ENCODE measurements around the gene OR52E5.

The OR52E5 gene

DNA sequence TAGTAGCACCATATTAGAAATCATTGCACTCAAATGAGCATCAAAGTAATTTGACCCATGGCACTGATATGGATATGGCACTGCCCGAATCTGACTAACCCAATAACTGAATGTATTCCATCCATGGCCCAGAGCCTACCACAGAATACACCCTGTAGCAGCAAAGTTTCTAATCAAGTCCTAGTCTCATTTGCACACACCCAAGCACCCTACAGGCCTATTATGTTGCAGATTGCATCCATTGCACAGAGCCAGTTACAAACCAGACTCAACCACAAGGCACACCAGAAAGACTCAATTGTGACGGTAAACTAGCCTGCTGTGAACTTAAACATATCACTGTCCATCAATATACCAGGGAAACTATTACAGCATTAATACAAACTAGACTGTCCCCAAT is 6.5 kb downstream of the OR52E5 start:
- no peak overlapping the region for H3K4me3 Mint-ChIP-seq
- no peaks in the 10 kb centered on the region for H3K4me1 Mint-ChIP-seq
- H3K27me3 Mint-ChIP-seq (ENCODE audit: low read depth): peaks cover 7% of the 10 kb centered on the region
- no peaks in the 10 kb centered on the region for H3K9me3 Mint-ChIP-seq
- no peak overlapping the region for H3K27ac Mint-ChIP-seq
- no peaks in the 10 kb centered on the region for H3K36me3 Mint-ChIP-seq (ENCODE audit: low read depth)
- TF ChIP-seq, protein P1, sequence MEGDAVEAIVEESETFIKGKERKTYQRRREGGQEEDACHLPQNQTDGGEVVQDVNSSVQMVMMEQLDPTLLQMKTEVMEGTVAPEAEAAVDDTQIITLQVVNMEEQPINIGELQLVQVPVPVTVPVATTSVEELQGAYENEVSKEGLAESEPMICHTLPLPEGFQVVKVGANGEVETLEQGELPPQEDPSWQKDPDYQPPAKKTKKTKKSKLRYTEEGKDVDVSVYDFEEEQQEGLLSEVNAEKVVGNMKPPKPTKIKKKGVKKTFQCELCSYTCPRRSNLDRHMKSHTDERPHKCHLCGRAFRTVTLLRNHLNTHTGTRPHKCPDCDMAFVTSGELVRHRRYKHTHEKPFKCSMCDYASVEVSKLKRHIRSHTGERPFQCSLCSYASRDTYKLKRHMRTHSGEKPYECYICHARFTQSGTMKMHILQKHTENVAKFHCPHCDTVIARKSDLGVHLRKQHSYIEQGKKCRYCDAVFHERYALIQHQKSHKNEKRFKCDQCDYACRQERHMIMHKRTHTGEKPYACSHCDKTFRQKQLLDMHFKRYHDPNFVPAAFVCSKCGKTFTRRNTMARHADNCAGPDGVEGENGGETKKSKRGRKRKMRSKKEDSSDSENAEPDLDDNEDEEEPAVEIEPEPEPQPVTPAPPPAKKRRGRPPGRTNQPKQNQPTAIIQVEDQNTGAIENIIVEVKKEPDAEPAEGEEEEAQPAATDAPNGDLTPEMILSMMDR (IDR thresholded peaks at IDR 0.05; ENCODE audit: unreplicated experiment in 3 of 3): no peak

DNA sequence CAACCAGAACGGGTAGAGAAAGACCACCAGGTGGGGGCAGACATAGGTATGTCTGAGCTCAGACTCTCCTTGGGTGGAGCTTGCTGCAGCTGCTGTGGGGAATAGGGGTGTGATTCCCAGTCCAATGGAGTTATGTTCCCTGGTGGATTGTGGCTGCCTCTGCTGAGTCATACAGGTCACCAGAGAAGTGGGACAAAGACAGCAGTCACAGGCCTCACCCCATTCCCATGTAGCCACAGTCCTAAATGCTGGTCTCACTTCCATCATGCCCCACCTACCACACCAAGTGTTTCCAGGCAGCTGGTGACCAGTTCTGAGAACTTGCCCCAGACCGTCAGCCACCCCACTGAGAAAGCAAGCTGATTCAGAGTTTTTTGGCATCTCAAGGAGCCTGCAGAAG is 17.5 kb downstream of the OR52E5 start:
- H3K9me3 Mint-ChIP-seq: peaks cover 15% of the 10 kb centered on the region
- H3K4me1 Mint-ChIP-seq: no peaks in the 10 kb centered on the region
- no peaks in the 10 kb centered on the region for H3K36me3 Mint-ChIP-seq (ENCODE audit: low read depth)
- TF ChIP-seq, protein P1 (IDR thresholded peaks at IDR 0.05; ENCODE audit: unreplicated experiment in 3 of 3): no peak
- no peak overlapping the region for H3K27ac Mint-ChIP-seq
- peaks cover 3% of the 10 kb centered on the region for H3K27me3 Mint-ChIP-seq (ENCODE audit: low read depth)
- H3K4me3 Mint-ChIP-seq: no peak overlapping the region

DNA sequence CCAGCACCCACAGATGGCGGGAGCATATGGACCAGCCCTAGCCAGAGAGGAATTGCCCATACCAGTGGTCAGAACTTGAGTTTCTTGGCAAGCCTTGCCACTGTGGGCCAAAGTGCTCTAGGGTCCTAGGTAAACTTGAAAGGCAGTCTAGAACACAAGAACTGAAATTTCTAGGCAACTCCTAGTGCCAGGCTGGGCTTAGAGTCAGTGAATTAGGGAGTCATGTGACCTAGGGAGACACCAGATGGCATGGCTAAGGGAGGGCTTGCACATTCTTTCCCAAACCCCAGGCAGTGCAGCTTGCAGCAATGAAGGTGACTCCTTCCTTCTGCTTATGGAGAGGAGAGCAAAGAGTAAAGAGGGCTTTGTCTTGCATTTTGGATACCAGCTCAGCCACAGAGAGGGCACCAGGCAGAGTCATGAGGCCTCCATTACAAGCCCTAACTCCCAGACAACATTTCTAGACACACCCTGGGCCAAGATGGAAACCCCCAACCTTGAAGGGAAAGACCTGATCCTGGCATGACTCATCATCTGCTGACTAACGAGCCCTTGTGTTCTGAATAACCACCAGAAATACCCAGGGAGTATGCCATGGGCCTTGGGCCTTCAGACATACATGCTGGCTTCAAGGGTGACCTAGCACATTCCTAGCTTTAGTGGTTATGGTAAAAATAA is 29.9 kb downstream of the OR52E5 start:
- Mint-ChIP-seq H3K4me1 (no peaks in the 10 kb centered on the region), H3K27me3 (ENCODE audit: low read depth) (peaks cover 3% of the 10 kb centered on the region), H3K36me3 (ENCODE audit: low read depth) (no peaks in the 10 kb centered on the region), H3K9me3 (peaks cover 20% of the 10 kb centered on the region), H3K27ac (no peak overlapping the region), H3K4me3 (no peak overlapping the region)
- TF ChIP-seq, protein P1 (IDR thresholded peaks at IDR 0.05; ENCODE audit: unreplicated experiment in 3 of 3): no peak

DNA sequence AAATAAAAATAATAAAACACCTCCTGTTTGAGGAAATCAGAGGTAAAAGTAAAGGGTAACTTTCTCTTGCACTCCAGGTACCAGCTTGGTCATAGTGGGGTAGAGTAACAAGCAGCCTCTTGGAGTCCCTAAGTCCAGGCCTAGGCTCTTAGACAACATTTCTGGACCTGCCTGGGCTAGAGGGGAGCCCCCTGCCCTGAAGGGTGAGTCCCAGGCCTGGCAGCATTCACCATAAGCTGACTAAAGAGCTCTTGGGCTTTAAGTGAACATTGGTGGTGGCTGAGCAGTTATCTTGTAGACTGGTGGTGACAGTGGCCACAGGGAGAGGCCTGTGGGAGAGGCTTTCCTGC is 30.4 kb downstream of the OR52E5 start:
- Mint-ChIP-seq H3K4me1 (no peaks in the 10 kb centered on the region), H3K4me3 (no peak overlapping the region), H3K27me3 (ENCODE audit: low read depth) (peaks cover 3% of the 10 kb centered on the region), H3K27ac (no peak overlapping the region), H3K9me3 (peaks cover 22% of the 10 kb centered on the region), H3K36me3 (ENCODE audit: low read depth) (no peaks in the 10 kb centered on the region)
- TF ChIP-seq, protein P1 (IDR thresholded peaks at IDR 0.05; ENCODE audit: unreplicated experiment in 3 of 3): no peak

DNA sequence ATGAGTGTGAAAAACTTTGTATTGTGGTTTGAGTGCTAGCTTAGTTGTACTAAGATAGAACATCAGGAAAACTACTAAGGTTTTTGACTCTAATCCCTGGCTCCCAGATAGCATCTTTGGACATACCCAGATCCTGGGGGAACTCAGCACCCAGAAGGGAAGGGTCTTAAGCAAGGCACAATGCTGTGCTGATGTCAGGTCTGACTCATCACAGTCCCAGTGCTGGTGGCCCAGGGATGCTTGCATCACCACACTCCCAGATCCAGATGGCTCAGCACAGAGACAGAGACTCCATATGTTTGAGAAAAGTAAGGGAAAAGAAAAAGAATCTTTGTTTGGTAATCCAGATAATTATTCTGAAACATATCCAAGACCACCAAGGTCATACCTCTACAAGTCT is 30.8 kb downstream of the OR52E5 start:
- TF ChIP-seq, protein P1 (IDR thresholded peaks at IDR 0.05; ENCODE audit: unreplicated experiment in 3 of 3): no peak
- Mint-ChIP-seq H3K36me3 (ENCODE audit: low read depth) (no peaks in the 10 kb centered on the region), H3K9me3 (peaks cover 22% of the 10 kb centered on the region), H3K4me1 (no peaks in the 10 kb centered on the region), H3K27me3 (ENCODE audit: low read depth) (peaks cover 3% of the 10 kb centered on the region), H3K27ac (no peak overlapping the region), H3K4me3 (no peak overlapping the region)

DNA sequence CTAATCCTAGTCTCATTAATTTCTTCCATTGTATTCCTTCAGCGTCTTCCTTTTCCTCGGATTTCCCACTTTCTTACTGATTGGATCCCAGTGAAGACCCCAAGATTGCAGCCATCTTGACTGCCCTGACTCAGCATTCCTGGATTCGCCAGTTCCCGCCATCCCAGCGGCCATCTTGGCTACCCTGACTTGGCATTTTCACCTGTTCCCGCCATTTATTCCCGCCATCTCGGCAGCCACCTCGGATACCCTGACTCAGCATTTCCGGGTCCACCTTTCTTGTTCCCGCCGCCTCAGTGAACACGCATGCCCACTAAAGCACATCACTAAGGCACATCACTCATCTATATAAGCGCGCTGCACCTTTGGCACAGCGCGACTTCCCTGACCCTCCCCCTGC is 35.3 kb downstream of the OR52E5 start:
- Mint-ChIP-seq H3K4me3 (no peak overlapping the region), H3K9me3 (peaks cover 35% of the 10 kb centered on the region), H3K4me1 (no peaks in the 10 kb centered on the region), H3K27me3 (ENCODE audit: low read depth) (no peaks in the 10 kb centered on the region), H3K36me3 (ENCODE audit: low read depth) (no peaks in the 10 kb centered on the region), H3K27ac (no peak overlapping the region)
- TF ChIP-seq, protein P1 (IDR thresholded peaks at IDR 0.05; ENCODE audit: unreplicated experiment in 3 of 3): no peak
